GM10847 (cell line): ENCODE data around the gene GJA4.

Experiments used
- POLR2A ChIP-seq: IDR thresholded peaks from 2 replicates; pipeline ENCODE4 v1.6.1; 2011; ENCODE audit not compliant: insufficient read length; ENCODE audit errors: extremely low read depth

The GJA4 gene

DNA sequence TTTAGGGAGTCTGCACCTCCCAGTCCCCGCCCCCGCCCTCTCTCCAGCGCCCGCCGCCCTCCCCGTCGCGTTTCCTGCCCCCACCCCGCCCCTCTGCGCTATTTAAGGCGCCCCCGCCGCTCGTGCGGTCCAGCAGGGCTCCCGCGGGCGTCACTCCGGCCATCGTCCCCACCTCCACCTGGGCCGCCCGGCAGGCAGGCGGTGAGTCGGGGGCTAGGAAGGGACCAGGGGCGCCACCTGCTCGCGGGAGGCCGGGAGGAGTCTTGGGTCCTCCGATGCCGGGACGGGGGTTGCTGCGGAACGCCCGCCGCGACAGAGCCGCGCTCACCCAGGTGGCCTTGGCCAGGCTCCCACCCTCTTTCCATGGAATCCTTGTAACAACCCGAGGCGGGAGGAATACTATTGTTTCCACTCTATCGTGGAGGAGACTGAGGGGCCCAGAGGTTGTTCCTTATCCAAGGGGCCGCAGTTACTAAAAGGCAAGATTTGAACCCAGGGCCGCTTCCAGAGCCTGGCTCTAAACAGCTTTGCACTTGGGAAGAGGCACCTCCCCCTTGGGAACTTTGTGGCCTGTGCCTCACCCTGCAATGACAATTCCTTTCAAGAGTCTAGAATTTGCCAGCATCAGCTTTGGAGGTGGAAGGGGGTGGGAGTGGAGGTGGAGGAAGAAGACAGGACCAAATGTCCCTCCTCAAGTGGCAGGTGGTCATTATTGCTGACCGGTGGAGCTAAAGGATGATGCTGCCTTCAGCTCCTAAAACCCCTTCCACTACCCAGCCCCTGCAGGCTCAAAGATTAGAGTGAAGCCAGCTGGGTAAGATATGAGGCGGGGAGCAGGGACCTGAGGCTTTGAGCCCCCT is at the start of gene GJA4:
GJA4 (plus strand) TSS at position 132 of the 860 bp plus-strand sequence. CDS start 1,215 bp downstream, outside the sequence.
- TF ChIP-seq POLR2A = no peak

- TF ChIP-seq POLR2A = no peak
Measured at GRCh38 chr1:34743775-34744174, 49.0 kb upstream of the GJA4 start.

- no peak for TF ChIP-seq POLR2A
Measured at GRCh38 chr1:34744851-34745250, 47.9 kb upstream of the GJA4 start.

GRCh38 chr1:34745666-34746065 is 47.1 kb upstream of the GJA4 start:
- TF ChIP-seq POLR2A = no peak

DNA sequence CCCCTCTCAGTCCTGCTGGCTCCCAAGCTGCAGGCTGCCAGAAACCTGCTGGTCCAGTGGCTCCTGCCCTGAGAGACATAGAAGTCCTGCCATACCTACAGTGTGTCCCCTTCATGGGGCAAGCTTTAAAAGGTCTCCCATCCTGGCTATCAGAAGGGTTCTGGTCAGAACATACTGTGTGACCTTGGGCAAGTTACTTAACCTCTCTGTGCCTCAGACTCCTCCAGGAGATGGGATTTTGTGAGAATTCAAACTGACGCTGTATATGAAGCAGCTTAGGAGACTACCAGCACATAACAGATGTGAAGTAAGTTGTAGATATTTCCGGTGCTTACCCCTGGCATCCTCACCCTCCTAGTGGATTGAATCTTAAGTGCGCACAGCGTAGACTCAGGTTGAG is 46.7 kb upstream of the GJA4 start:
- TF ChIP-seq POLR2A = no peak

DNA sequence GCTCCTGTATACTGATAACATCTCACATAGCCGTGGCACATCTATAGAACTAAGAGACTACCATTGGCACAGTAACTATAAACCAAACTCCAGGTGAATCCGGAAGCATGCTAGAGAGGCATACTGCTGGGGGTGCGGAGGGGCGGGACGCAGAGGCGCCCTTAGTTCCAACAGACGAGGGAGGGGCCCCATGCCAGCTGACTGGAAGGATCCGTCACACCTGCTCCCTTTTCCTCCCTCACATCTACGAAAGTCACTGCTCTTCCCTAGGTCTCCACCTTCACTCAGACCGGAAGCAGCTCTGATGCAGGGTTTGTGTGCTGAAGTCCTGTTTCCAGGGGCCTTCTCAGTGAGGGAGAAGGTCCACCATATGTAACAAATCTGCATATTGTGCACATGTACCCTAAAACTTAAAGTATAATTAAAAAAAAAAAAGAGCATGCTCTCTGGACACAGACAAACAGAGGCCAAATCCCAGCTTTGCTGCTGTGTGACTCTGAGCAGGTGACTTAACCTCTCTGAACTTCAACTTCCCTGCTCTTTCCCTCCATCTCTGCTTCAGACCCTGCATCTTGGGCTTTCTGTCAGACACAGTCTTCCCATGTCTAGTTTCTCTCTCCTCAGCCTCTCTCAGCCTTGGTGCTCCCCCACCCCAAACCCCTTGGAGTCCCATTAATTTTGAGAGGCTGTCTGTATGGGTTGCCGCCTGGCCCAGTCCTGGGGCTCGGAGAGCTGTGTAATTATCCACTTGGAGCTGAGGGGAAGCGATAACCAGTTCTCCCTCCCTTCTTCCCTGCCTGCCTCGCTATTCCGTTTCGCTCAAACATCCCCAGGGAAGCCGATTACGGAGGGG is 45.8 kb upstream of the GJA4 start:
- no peak for TF ChIP-seq POLR2A

DNA sequence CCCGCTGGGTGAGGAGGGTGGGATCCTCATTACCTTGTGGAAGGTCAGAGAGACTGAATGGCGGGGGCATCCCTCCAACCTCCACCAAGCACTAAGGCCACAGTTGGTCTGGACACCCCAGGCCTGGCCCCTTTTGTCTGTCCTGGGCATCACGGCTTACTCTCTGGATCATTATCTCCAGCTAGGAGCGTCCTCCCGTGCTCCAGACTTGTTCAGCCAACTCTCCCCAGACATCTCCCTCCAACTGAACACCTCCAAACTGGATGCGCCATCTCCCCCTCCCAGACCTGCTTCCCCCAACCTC is 45.2 kb upstream of the GJA4 start:
- TF ChIP-seq POLR2A = no peak

DNA sequence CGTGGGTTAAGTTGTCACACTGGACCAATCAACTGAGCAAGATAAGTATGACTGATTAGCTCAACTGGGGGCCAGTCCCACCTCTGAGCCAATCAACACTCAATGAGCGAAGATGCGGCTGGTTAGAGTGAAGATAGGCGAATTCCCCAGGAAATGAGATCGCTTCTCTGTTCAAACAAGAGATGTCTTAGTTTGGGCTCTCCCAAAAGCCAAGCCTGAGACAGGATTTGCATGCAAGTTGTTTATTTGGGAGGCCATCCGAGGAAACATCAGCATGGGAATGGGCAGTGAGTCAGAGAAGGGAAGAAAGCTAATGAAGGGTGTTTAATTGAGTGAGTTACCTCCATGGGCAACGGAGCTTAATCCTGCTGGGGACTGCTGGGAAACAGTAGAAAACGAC is 42.8 kb upstream of the GJA4 start:
- no peak for TF ChIP-seq POLR2A

DNA sequence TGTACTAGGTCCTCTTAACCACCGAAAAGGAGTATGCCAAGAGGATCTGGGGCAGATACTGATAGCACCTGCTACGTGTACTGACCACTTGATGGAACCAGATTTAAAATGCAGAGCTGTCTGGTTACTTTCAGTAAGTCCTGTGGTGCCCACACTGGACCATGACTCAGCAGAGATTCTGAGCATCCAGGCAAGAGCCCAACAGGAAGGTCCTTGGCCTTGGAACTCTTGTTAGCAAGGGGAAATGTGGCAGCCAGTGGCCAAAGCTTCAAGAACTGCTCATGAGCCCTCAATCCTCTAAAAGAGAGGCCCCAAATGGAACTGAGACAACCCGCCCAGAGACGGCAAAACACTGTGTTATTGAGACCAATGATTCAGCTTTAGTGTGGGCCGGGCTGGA is 42.2 kb upstream of the GJA4 start:
- TF ChIP-seq POLR2A = no peak

- no peak for TF ChIP-seq POLR2A
Measured at GRCh38 chr1:34753163-34753562, 39.6 kb upstream of the GJA4 start.

GRCh38 chr1:34754964-34755637 is 37.7 kb upstream of the GJA4 start, which contains the start of gene GJB5:
GJB5 (plus strand) TSS chr1:34755047; CDS start chr1:34757331, 2,284 bp downstream.
- TF ChIP-seq POLR2A = no peak

DNA sequence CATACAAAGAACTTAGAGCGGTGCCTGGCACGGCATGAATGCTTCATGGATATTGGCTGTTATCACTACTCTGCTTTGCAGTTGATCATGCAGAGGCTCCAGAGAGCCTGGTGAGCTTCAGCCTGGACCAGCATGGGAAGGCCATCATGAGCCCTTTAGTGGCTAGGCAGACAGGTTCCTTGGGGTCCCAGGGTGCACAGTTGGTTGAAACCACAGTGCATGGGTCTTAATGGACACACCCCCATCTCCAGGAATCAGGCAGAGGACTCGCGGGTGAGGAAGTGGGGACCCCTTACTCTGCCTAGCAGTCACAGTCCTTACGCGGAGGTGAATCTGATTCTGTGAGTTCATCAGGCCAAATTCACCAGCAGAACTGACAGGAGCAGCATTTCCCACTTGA is 36.8 kb upstream of the GJA4 start:
- no peak for TF ChIP-seq POLR2A

DNA sequence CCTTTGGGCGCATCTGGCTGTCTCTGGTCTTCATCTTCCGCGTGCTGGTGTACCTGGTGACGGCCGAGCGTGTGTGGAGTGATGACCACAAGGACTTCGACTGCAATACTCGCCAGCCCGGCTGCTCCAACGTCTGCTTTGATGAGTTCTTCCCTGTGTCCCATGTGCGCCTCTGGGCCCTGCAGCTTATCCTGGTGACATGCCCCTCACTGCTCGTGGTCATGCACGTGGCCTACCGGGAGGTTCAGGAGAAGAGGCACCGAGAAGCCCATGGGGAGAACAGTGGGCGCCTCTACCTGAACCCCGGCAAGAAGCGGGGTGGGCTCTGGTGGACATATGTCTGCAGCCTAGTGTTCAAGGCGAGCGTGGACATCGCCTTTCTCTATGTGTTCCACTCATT is 35.4 kb upstream of the GJA4 start:
- TF ChIP-seq POLR2A = no peak

- no peak for TF ChIP-seq POLR2A
Measured at GRCh38 chr1:34758751-34759150, 34.0 kb upstream of the GJA4 start.

DNA sequence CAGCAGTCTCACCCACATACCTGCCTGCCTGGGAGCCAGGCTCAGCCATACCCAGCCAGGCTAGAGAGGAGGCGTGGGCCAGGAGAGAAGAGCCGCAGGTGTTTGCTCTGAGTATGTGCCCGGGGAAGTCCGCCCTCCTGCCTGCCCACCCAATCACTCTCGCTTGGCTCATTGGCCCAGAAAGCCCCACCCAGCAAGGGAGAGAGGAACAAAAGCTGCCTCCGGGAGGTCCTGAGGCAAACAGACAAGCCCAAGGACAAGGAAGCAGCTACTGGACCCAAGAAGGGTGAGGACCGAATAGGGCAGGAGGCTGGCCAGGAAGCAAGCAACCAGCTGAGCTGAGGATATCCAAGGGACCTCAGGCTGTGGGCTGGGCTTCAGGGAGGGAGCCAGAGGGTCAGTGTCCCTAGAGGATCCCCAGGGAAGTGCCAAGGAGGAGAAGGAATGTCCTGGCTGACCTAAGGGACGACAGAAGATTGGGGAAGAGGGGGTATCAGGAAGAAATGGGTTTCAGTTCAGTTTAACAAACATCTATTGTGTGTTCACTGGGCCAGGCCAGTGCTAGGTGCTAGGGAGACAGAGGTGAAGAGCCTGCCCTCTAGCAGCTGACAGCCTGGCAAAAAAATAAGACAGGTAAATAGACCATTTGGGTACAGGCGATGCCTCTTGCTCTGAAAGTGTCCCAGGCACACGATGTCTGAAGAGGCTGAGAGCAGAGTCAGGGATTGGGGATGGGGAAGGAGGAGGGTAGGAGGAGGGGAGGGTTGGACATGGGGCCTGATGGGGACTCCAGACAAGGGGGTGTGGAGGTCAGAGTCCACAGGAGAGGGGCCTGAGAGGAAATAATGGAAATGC is 33.1 kb upstream of the GJA4 start, which contains the start of gene GJB4:
GJB4 (plus strand) TSS at position 238 of the 855 bp plus-strand sequence. CDS start 1,515 bp downstream, outside the sequence.
- no peak for TF ChIP-seq POLR2A
